Kidney epithelial cell (primary cell): ENCODE measurements around the gene BCHE. TPM values are rescaled to one million over a fixed set of nuclear protein-coding genes. Genes with fewer than 3 reads are reported as not detected.
A peak's percentile ranks its signal among the peaks of the same experiment; 100 is the strongest.

ENCODE experiments used
- DNase-seq: peaks from one replicate; pipeline ENCODE4 v3.0.0-alpha.2; 2010; ENCODE audit warnings: low read depth
- H3K27me3 ChIP-seq: 2 replicates; pipeline ENCODE4 v1.6.0; 2011; ENCODE audit warnings: low read length; ENCODE audit not compliant: control insufficient read depth, insufficient read depth
- H3K36me3 ChIP-seq: 2 replicates; pipeline ENCODE4 v1.5.1; 2011; ENCODE audit warnings: low read length; ENCODE audit not compliant: control insufficient read depth, insufficient read depth
- H3K4me3 ChIP-seq: 2 replicates; pipeline ENCODE4 v1.5.1; 2011; ENCODE audit warnings: low read depth, mild to moderate bottlenecking, control low read depth, low read length
- CTCF ChIP-seq: IDR thresholded peaks from 2 replicates; pipeline ENCODE4 v1.5.1; 2011; ENCODE audit warnings: mild to moderate bottlenecking, moderate library complexity, low read length, control low read depth, inconsistent platforms; ENCODE audit not compliant: insufficient read depth, poor library complexity, severe bottlenecking
- total RNA-seq: library from RNA; depleted of rRNA; stranded (reverse); fragments of >200 nt; gene quantifications from 2 replicates; pipeline ENCODE4 v1.2.3, GENCODE V29; 2015

BCHE gene
- total RNA-seq, 1 donor from 2014 or later, result 6.6 TPM

DNA sequence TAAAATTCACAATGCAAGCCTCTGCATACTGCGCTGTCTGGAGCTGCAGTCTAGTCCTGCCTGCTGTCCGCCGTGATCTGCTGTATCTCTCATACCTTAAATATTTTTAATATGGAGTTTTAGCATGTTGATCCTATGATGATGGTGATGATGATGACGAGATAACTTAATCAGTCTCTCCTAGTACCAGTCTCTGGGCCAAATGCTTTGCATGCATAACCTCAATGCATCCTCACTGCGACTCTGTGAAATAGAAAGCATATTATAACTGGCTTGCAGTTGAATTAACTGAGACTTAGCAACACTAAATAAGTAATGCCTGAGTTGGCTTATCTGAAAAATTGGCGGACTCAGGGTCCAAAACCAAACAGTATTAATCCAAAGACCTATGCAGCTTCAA lies 38.4 kb upstream of the BCHE start:
- DNase-seq, result no peak
- no peaks in the 10 kb centered on the region for H3K27me3 ChIP-seq
- H3K4me3 ChIP-seq, result no peak overlapping the region
- no peak for TF ChIP-seq CTCF
- no peaks in the 10 kb centered on the region for H3K36me3 ChIP-seq

DNA sequence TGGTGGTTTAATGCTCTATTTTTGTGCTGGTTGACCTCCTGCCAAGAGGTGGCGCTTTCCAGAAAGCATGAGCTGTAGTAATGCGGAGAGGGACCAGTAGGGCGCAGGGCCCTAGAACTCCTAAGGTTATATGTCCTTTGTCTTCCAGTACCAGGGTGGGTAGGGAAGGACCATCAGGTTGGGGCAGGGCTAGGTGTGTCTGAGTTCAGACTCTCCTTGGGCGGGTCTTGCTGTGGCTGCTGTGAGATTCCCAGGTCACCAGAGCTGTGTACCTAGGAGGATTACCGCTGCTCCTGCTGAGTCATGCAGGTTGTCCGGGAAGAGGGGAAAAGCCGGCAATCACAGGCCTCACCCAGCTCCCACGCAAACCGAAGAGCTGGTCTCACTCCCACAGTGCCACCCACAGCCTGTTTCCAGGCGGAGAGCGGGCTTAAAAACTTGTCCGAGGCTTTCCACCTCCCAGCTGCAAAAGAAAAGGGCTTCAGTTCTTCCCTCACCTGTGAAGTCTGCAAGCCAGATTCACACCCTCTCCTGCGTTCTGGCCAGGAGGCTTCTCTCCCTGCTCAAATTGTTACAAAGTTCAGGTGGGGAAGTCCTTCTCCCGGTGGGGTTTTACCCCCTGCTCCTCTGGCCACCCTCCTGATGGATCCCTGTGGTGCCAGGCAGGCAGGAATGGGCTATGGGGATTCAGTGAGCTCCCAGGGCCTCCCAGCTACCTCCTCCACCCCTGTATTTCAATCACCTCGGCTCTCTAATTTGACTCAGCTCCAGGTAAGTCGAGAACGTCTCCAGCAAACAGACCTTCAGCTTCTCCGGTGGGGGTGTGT lies 37.7 kb upstream of the BCHE start:
- no peak for TF ChIP-seq CTCF
- no peak for DNase-seq
- Histone ChIP-seq H3K27me3 (no peaks in the 10 kb centered on the region), H3K4me3 (no peak overlapping the region), H3K36me3 (no peaks in the 10 kb centered on the region)

DNA sequence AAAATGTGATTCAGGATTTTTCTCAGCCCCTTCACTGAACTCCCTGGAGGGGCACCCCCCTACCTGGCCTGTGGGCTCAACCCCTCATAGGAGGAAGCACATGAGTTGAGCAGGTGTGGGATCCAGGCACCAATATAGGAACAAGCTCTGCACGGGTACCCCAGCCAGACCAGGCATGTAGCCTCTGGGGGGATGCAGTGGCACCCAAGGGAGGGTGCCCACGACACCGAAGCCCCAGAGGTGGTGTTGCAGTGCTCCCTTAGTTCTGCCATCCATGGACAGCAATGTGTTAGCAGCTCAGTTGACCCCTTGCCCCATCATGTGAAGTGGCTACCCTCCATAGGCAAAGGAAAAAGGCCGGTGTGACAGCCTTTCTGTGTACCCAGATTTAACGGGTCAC lies 30.9 kb upstream of the BCHE start:
- no peaks in the 10 kb centered on the region for H3K27me3 ChIP-seq
- DNase-seq, result no peak
- H3K4me3 ChIP-seq, result no peak overlapping the region
- H3K36me3 ChIP-seq, result no peaks in the 10 kb centered on the region
- no peak for TF ChIP-seq CTCF

DNA sequence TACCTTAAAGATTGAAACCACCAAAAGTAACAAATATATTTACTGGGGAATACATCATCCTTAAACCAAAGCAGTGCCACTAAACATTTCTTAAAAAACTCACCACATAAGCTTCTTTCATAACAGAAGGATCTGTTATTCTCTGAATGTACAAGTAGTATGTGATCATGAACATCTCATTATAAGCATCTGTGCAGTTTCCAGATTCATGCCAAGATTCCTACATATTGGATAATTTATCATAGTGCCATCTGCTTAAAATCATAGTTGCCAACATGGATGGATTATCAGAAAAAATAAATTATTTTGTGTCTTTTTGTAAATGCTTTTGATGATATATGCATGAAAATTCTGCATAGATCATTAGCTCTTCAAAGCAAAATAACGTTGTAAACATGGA lies 21.8 kb upstream of the BCHE start:
- no peak for DNase-seq
- Histone ChIP-seq H3K36me3 (no peaks in the 10 kb centered on the region), H3K4me3 (no peak overlapping the region), H3K27me3 (no peaks in the 10 kb centered on the region)
- TF ChIP-seq CTCF, result no peak

GRCh38 chr3:165855581-165855980 lies 18.4 kb upstream of the BCHE start:
- no peak for TF ChIP-seq CTCF
- H3K4me3 ChIP-seq, result no peak overlapping the region
- H3K36me3 ChIP-seq, result no peaks in the 10 kb centered on the region
- DNase-seq, result no peak
- no peaks in the 10 kb centered on the region for H3K27me3 ChIP-seq

DNA sequence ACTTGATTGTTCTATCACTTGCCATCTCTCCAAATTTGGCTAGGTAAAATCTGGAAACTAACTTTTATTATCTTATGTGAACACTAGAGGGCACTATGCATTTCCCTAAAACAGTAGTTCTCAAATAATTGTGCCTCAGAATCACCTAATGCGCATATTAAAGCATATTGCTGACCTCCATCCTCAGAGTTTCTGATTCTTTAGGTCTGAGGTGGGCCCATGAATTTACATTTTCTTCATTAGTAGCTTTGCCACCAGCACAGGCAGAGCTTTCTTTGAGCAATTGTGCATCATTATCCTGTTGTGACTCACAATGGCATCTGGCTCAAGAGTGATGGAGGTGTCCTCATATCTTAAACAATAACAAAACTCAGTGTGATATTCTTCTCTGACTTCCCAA lies 17.5 kb upstream of the BCHE start:
- TF ChIP-seq CTCF, result peak; percentile 42
- DNase-seq, result no peak
- Histone ChIP-seq H3K36me3 (no peaks in the 10 kb centered on the region), H3K27me3 (no peaks in the 10 kb centered on the region), H3K4me3 (no peak overlapping the region)
